ENCODE results near the gene DMC1. TPM values are rescaled to one million over a fixed set of nuclear protein-coding genes. Genes with fewer than 3 reads are reported as not detected.

DMC1 gene
- total and polyA plus RNA-seq, 2 of the 13 experiments (the other 11 are each of a cell fraction or from before 2014, with no cell fraction given) = 0.82 TPM; not detected in 1

- TF ChIP-seq ZNF121 (CRISPR knock-in tag; IDR thresholded peaks at IDR 0.05) (no peak), DNMT3B (CRISPR knock-in tag; conservative IDR thresholded peaks at IDR 0.05) (no peak), FOXC1 (CRISPR knock-in tag; IDR thresholded peaks at IDR 0.05; ENCODE audit: borderline replicate concordance) (no peak), TBP (CRISPR knock-in tag; IDR thresholded peaks at IDR 0.05) (no peak), IRF9 (CRISPR knock-in tag; IDR thresholded peaks at IDR 0.05; ENCODE audit: borderline replicate concordance) (no peak), JARID2 (CRISPR knock-in tag; IDR thresholded peaks at IDR 0.05; ENCODE audit: insufficient replicate concordance) (no peak), SMARCE1 (IDR thresholded peaks at IDR 0.05; ENCODE audit: borderline replicate concordance) (no peak)
These were observed 40.3 kb upstream of the DMC1 start (continued) for GRCh38 chr22:38610234-38610633.

GRCh38 chr22:38608992-38609750 lies 39.2 kb upstream of the DMC1 start:
- no peak for DNase-seq (ENCODE audit: low spot score)
- no peaks in the 10 kb centered on the region for H3K36me3 ChIP-seq (replicated peaks in 1 of 2; ENCODE audit: control insufficient read depth in 1 of 2, insufficient read depth in 2 of 2, low read length in 2 of 2)
- ATAC-seq = no peak
- WGBS (ENCODE audit: low lambda C conversion rate) = 86% methylated on average over 13 of the region's 13 CpGs
- H3K9me3 ChIP-seq (ENCODE audit: low read length) = no peaks in the 10 kb centered on the region
- no peak overlapping the region for H3K9ac ChIP-seq (ENCODE audit: insufficient read depth, low read depth, low read length)
- no peaks in the 10 kb centered on the region for H3K79me2 ChIP-seq (ENCODE audit: insufficient read depth, low read length)
- no peak overlapping the region for H2AFZ ChIP-seq (ENCODE audit: low read length)
- ChIA-PET POLR2A (no interaction called here), CTCF (ENCODE audit: low intra/inter-chr PET ratio, low total read pairs) (no interaction called here)
- intact Hi-C loops (cut with micrococcal nuclease; ENCODE audit: unreplicated experiment) = no loop called here
- in situ Hi-C loops (cut with HindIII; ENCODE audit: extremely low pct_ligation_motif_present, low pct_unique_long_range_greater_than_20kb) = no loop called here
- no peak overlapping the region for H3K4me3 ChIP-seq (replicated peaks in 1 of 3; ENCODE audit: insufficient read depth in 1 of 3, low read depth in 2 of 3, low read length in 3 of 3)
- TF ChIP-seq PCBP2 (optimal IDR thresholded peaks at IDR 0.05; ENCODE audit: low read depth, low read length, poor library complexity, severe bottlenecking) (no peak), HMG20A (CRISPR knock-in tag; IDR thresholded peaks at IDR 0.05; ENCODE audit: borderline replicate concordance) (no peak), TFDP1 (CRISPR knock-in tag; IDR thresholded peaks at IDR 0.05; ENCODE audit: borderline replicate concordance) (no peak), SKI (IDR thresholded peaks at IDR 0.05; ENCODE audit: partially characterized antibody) (no peak), STAT5B (CRISPR knock-in tag; IDR thresholded peaks at IDR 0.05) (no peak), ZFP36L1 (CRISPR knock-in tag; IDR thresholded peaks at IDR 0.05) (no peak)
- no peak overlapping the region for H3K4me2 ChIP-seq (ENCODE audit: low read depth, low read length)
- peaks cover 11% of the 10 kb centered on the region for H3K4me1 ChIP-seq (ENCODE audit: insufficient read depth, low read length)
- no peaks in the 10 kb centered on the region for H3K27me3 ChIP-seq (ENCODE audit: control insufficient read depth in 1 of 2, insufficient read depth in 2 of 2, low read length in 2 of 2)
- no peak overlapping the region for H3K27ac ChIP-seq (ENCODE audit: extremely low read length, insufficient read depth, low read length)
- no peak for FAIRE-seq
- no TSS peak for BruUV-seq (replicated peaks)
- no peaks in the 10 kb centered on the region; the same call in 1 of the 2 replicates for H4K20me1 ChIP-seq (ENCODE audit: insufficient read depth, low read length)
